Thyroid gland (tissue), 4 donors: ENCODE results near the gene F3. TPM values are rescaled to one million over a fixed set of nuclear protein-coding genes. Genes with fewer than 3 reads are reported as not detected.

Source experiments
- DNase-seq, 2 donors: peaks; one replicate each; pipeline ENCODE4 v3.0.0-alpha.2; 2019
- H3K27ac ChIP-seq, 3 donors: fragments of 200-600 bp; sonication (generic); 1 replicate in 2 of 3; 2 replicates in 1 of 3; pipeline ENCODE4 v1.5.1; 2016 to 2019; ENCODE audit warnings: mild to moderate bottlenecking in 1 of 3, moderate library complexity in 1 of 3
- H3K27me3 ChIP-seq: fragments of 200-600 bp; sonication (generic); one replicate; pipeline ENCODE4 v1.5.1; 2019
- H3K36me3 ChIP-seq, 2 donors: fragments of 200-600 bp; sonication (generic); one replicate each; pipeline ENCODE4 v1.5.1; 2016 to 2019
- H3K4me1 ChIP-seq, 2 donors: fragments of 200-600 bp; sonication (generic); one replicate each; pipeline ENCODE4 v1.5.1; 2017 to 2019
- H3K4me3 ChIP-seq, 3 donors: fragments of 200-600 bp; sonication (generic); replicated peaks in 1 of 3; 1 replicate in 2 of 3; 2 replicates in 1 of 3; pipeline ENCODE4 v1.5.1; 2016; ENCODE audit warnings: mild to moderate bottlenecking in 1 of 3
- H3K9me3 ChIP-seq: fragments of 200-600 bp; sonication (generic); one replicate; pipeline ENCODE4 v1.5.1; 2017
- POLR2A ChIP-seq, 2 donors: fragments of 450-650 bp; IDR thresholded peaks; one replicate each; pipeline ENCODE4 v1.6.1; 2017; ENCODE audit warnings: antibody characterized with exemption in 2 of 2, mild to moderate bottlenecking in 2 of 2, moderate library complexity in 1 of 2
- WGBS, 2 donors: methylation state at CpG; one replicate each; pipeline ENCODE4 v1.1.5; 2017; 5-methylcytosine and 5-hydroxymethylcytosine counted together
- intact Hi-C: fragments of 100-400 bp; cut with DNase I; formaldehyde crosslinking; loops from one replicate; pipeline ENCODE4 v1.15.1; 2023
- total RNA-seq, 4 donors: library from RNA; depleted of rRNA; stranded (reverse); fragments of >200 nt; gene quantifications; one replicate each; pipeline ENCODE4 v1.2.3, GENCODE V29; 2016
- TF ChIP-seq, protein P1 (sequence below), 6 experiments: fragments of 200-600 bp in 3 of 6; fragments of 450-650 bp in 3 of 6; sonication (generic) in 3 of 6; IDR thresholded peaks; one replicate each; pipeline ENCODE4 v1.5.1; 2016 to 2019; ENCODE audit warnings: antibody characterized with exemption in 6 of 6, mild to moderate bottlenecking in 2 of 6, inconsistent platforms in 1 of 6, moderate library complexity in 1 of 6

F3 gene
- total RNA-seq, 4 donors from 2014 or later, result 59.4 to 132 (median 99.0) TPM

DNA sequence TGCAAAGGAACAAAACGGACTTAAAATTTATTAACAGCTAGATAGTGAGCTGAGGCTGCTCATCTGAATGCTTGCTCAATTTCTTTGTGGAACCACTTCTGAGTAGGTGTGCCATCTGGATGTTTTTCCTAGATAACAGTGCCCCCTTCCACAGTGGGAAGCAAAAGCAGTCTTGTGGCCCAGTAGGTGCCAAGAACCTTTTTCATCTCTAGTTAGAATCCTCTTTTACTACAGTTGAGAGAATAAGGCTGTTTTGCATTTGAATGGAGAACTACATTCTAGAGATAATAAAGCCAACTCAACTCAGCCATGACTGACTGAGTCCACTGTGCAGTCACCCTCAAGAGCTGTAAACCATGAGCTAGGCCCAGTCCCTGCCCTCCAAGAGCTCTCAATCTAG lies 13.3 kb downstream of the F3 start:
- Histone ChIP-seq H3K27ac (peak overlapping the region in 2 of 3 donors; percentile 37 to 64), H3K27me3 (no peaks in the 10 kb centered on the region), H3K4me1 (peaks cover 8 to 14% of the 10 kb centered on the region in 2 donors), H3K4me3 (no peak overlapping the region), H3K36me3 (peaks cover 10 to 31% of the 10 kb centered on the region in 2 donors), H3K9me3 (no peaks in the 10 kb centered on the region)
- DNase-seq, result no peak
- TF ChIP-seq, protein P1, sequence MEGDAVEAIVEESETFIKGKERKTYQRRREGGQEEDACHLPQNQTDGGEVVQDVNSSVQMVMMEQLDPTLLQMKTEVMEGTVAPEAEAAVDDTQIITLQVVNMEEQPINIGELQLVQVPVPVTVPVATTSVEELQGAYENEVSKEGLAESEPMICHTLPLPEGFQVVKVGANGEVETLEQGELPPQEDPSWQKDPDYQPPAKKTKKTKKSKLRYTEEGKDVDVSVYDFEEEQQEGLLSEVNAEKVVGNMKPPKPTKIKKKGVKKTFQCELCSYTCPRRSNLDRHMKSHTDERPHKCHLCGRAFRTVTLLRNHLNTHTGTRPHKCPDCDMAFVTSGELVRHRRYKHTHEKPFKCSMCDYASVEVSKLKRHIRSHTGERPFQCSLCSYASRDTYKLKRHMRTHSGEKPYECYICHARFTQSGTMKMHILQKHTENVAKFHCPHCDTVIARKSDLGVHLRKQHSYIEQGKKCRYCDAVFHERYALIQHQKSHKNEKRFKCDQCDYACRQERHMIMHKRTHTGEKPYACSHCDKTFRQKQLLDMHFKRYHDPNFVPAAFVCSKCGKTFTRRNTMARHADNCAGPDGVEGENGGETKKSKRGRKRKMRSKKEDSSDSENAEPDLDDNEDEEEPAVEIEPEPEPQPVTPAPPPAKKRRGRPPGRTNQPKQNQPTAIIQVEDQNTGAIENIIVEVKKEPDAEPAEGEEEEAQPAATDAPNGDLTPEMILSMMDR (IDR thresholded peaks at IDR 0.05), result peak in 1 of 6 experiments; percentile 6
- no peak for TF ChIP-seq POLR2A (IDR thresholded peaks at IDR 0.05)
- intact Hi-C loops, result no loop called here
- 79 to 86% methylated on average over 1 of the region's 1 CpG for WGBS, 2 donors

DNA sequence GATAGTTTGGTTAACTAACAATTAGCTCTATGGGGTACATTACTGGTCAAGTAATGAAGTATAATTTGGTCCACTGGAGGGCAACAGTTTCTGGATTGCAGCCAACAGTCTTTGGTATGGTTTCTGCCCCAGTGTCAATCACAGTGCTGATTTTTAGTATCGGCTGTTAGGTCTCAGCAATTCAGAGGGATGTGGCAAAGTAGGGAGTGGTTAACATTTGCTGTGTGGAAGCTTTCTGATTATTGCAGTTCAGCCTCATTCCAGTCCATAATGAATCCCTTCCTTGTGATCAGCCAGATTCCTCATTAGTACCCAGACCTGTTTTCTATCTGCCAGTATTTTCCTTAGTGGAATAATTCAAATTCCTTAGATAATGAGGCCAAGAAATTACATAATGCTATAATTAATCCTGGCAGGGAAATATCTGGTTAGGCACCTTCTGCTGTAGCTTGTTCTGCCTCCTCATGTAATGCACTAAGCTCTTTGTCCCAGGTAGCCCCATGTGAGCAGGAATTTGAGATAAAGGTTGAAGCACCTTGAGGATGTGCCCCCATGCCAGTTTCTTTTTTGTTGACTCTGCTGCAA lies 14.0 kb downstream of the F3 start:
- no peak overlapping the region for H3K4me3 ChIP-seq
- H3K27ac ChIP-seq, result peak overlapping the region; percentile 37 to 64 (median 54)
- H3K9me3 ChIP-seq, result no peaks in the 10 kb centered on the region
- no peaks in the 10 kb centered on the region for H3K27me3 ChIP-seq
- H3K4me1 ChIP-seq, result peaks cover 8 to 14% of the 10 kb centered on the region in 2 donors
- intact Hi-C loops, result no loop called here
- DNase-seq, result peak; percentile 25 to 36
- TF ChIP-seq, protein P1 (IDR thresholded peaks at IDR 0.05), result peak in 3 of 6 experiments; percentile 2 to 33 (median 11)
- TF ChIP-seq POLR2A (IDR thresholded peaks at IDR 0.05), result no peak
- WGBS, 2 donors, result 22 to 29% methylated on average over 1 of the region's 1 CpG
- peaks cover 10 to 26% of the 10 kb centered on the region in 2 donors for H3K36me3 ChIP-seq

DNA sequence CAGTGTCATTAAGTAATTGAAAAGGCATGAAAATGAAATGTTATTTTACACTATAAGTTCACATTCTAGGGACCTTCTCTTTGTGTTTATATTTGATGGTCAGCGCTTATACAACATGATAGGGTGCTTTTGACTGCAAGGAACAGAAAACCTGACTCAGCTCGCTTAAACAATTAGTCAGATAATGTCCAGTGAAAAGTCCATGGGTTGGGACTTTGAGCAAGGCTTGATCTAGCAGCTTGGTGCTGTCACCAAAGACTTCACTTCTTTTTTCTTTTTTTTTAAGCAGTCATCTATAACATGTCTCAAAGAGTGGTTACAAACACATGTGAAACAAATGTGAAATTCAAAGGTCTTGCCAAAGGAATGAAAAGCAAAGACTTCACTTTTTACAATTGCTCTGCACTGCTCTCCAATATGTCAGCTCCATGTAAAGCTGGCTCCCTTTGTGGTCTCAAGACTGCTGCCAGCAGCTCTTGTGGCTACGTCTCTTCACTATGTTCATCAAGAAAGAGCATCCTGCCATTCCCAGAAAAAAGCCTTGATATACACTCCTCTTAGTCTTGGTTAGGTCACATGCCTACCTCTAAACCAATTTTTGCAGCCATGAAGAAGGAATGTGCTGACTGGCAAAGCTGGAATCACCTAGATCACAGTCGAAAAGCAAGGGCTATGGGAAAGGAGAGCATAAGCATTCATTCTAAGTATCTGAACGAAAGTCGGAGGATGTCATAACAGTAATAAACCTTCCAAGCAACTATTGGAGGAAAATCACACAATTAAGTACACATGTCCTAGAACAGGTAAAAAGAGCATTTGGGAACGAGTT lies 15.2 kb downstream of the F3 start:
- no peaks in the 10 kb centered on the region for H3K27me3 ChIP-seq
- TF ChIP-seq POLR2A (IDR thresholded peaks at IDR 0.05), result no peak
- TF ChIP-seq, protein P1 (IDR thresholded peaks at IDR 0.05), result no peak
- DNase-seq, result no peak
- H3K4me1 ChIP-seq, result peaks cover 8 to 14% of the 10 kb centered on the region in 2 donors
- intact Hi-C loops, result no loop called here
- WGBS, 2 donors, result 88 to 96% methylated on average over 7 of the region's 7 CpGs
- H3K36me3 ChIP-seq, result peaks cover 1 to 14% of the 10 kb centered on the region in 2 donors
- no peak overlapping the region for H3K4me3 ChIP-seq
- no peaks in the 10 kb centered on the region for H3K9me3 ChIP-seq
- peak overlapping the region in 1 of 3 donors; percentile 13 for H3K27ac ChIP-seq

DNA sequence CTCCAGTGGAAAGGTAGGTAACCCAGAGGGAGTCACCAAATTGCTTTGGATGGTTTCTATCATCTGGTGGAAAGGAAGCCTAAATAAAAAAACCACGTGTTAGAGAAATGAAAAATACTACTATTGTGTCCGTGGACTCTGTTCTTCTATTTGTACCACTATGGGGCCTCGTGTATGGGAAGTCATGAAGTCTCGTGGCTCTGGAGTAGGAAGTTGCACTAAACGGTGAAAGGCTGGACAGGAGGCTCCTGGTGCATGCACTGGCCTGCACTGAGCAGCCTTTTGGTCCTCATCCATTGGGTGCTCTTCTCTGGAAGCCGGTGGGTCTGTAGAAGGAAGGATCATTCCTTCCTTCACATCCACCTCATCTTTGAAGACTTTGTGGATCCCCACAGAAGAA lies 17.0 kb downstream of the F3 start:
- no peak for TF ChIP-seq POLR2A (IDR thresholded peaks at IDR 0.05)
- TF ChIP-seq, protein P1 (IDR thresholded peaks at IDR 0.05), result no peak
- Histone ChIP-seq H3K27me3 (no peaks in the 10 kb centered on the region), H3K36me3 (peaks cover 0 to 2% of the 10 kb centered on the region in 2 donors), H3K4me3 (no peak overlapping the region), H3K9me3 (no peaks in the 10 kb centered on the region), H3K27ac (no peak overlapping the region), H3K4me1 (peaks cover 8 to 14% of the 10 kb centered on the region in 2 donors)
- intact Hi-C loops, result loop anchor here (5.0 kb wide), 1 partner anchor 283 kb away; no protein-coding TSS in a partner anchor
- DNase-seq, result no peak
- WGBS, 2 donors, result 90 to 94% methylated on average over 6 of the region's 6 CpGs

DNA sequence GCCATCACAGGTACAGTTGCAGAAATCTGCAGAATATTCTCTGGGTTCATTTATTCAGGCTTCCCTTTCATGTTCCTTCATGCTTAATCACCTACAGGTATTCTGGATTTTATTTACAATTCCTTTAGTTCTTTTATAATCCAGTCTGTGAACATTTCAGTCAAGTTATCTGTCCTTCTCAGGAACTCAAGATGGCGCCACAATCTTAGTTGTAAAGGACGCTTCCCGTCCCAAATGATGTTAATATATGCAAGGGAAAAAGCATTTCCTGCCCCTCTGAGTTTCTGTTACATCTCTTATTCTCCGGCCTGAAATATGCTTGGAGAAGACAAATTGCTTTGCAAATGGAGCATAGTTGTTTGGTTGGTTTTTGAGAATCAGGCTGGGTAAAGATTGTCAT lies 19.3 kb downstream of the F3 start:
- WGBS, 2 donors, result 20 to 27% methylated on average over 4 of the region's 4 CpGs
- H3K4me3 ChIP-seq, result no peak overlapping the region
- H3K36me3 ChIP-seq, result peaks cover 0 to 6% of the 10 kb centered on the region in 2 donors
- H3K4me1 ChIP-seq, result peaks cover 0 to 2% of the 10 kb centered on the region in 2 donors
- intact Hi-C loops, result loop anchor here (5.0 kb wide), 1 partner anchor 285 kb away; no protein-coding TSS in a partner anchor
- no peak overlapping the region for H3K27ac ChIP-seq
- DNase-seq, result peak; percentile 23 to 26
- H3K27me3 ChIP-seq, result no peaks in the 10 kb centered on the region
- TF ChIP-seq POLR2A (IDR thresholded peaks at IDR 0.05), result no peak
- TF ChIP-seq, protein P1 (IDR thresholded peaks at IDR 0.05), result peak in 4 of 6 experiments; percentile 46 to 63 (median 52)
- no peaks in the 10 kb centered on the region for H3K9me3 ChIP-seq
